Eye (tissue), 1 donor: ENCODE data around the gene AKT2.

Experiments used
- DNase-seq: peaks from one replicate; pipeline ENCODE4 v3.0.0-alpha.2; 2015

AKT2 gene

GRCh38 chr19:40272261-40272660, 12.9 kb downstream of the AKT2 start:
- DNase-seq: no peak

DNA sequence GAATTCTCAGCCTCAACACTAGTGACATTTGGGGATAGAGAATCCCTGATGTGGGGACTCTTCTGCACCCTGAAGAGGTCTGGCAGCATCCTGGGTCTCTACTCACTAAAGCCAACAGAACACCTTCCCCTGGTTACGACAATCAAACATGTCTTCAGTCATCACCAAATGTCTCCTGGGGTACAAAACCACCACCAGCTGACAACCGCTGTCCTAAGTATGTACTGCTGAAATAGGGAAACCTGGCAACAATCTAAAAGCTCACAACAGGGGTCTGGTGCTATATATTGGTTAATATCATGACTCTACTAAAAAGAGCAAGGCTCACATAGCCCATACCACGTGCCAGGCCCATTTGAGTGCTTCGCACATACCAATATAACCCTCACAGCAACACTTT, 13.4 kb downstream of the AKT2 start:
- DNase-seq: no peak

DNA sequence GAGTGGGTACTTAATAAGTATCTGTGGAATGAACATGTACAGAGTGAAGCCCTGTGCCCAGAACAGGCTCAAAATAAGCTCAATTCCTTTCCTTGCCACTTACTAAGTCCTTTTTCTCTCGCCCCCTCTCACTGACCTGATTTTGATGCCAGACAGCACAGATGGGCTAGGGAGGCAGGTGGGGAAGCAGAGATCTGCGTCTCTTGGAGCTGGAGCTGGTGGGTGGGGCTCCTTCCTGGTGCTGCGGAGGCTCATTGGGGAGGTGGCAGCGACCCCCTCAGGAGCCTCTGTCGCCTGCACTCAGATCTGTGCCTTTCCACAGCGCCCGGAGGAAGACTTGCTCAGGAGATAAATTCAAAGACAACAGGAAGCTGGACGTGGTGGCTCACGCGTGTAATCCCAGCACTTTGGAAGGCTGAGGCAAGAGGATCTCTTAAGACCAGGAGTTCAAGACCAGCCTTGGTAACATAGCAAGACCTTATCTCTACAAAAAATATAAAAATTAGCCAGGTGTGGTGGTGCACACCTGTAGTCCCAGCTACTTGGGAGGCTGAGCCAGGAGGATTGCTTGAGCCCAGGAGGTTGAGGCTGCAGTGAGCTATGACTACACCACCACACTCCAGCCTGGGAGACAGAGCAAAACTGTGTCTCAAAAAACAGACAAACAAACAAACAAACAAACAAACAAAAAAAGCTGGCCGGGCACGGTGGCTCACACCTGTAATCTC, 14.6 kb downstream of the AKT2 start:
- DNase-seq: no peak

DNA sequence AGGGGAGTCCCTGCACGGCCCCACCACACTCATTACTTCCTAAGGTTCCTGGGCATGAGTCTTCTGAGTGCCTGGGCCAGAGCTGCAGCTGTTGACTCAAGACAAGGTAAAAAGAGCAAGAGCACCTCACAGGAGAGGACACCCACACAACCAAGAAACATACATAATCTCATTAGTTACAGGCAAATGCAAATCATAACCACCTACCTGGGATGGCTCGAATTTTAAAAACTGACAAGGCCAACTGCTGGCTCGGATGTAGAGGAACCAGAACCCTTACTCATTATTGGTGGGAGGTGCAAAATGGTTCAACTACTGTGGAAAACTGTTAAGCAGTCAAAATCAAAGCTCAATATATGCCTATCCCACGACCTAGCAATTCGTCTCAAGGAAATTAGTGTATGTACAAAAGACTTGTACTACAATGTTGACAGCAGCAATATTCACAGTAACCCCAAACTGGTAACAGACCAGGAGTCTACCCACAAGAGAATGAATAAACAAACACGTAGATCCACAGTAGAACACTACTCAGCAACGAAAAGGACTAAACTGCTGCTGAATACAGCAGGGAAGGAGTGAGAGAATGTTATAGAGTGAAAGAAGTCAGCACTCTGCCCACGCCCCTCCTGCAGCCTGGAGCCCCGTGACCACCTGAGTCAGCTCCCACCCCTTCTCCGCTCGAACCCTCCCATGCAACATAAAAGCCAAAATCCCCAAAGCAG, 15.8 kb downstream of the AKT2 start:
- no peak for DNase-seq

- DNase-seq: no peak
Observed at GRCh38 chr19:40267601-40267997, 17.5 kb downstream of the AKT2 start.

- no peak for DNase-seq
Observed at GRCh38 chr19:40266912-40267600, 18.1 kb downstream of the AKT2 start.

DNA sequence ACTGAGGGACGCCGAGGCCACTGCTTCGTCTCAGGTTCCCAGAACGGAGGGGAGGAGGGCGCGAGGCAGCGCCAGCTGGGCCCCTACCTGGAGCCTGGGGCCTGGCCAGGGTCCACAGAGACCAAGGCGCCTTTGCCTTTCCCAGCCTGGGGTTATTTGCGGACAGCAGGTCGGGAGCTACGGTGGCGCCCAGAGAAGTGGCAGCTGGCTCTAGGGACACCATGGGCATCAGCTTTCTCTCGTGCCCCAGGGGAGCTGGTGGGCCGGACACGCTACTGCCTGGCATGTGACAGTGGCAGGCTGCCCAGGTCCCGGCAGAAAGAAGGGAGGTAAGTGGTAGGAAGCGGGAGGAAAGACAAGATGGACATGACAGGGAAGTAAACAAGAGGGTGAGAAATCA, 19.0 kb downstream of the AKT2 start:
- no peak for DNase-seq

DNA sequence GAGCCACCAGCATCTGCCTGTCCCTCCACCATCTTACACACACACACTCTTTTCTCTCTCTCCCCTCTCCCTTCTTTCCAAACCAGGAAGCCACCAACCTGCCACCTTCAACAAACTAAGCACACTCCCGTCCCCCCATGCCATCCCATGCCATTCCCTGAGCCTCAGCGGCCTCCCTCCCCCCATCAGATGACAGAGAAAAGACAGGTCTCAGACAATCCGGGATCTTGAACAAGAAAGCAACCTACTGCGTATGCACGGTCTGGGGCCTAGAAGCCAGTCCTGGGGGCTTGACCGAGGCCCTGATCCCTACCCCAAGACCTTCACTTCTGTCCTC, 19.4 kb downstream of the AKT2 start:
- DNase-seq: no peak

DNA sequence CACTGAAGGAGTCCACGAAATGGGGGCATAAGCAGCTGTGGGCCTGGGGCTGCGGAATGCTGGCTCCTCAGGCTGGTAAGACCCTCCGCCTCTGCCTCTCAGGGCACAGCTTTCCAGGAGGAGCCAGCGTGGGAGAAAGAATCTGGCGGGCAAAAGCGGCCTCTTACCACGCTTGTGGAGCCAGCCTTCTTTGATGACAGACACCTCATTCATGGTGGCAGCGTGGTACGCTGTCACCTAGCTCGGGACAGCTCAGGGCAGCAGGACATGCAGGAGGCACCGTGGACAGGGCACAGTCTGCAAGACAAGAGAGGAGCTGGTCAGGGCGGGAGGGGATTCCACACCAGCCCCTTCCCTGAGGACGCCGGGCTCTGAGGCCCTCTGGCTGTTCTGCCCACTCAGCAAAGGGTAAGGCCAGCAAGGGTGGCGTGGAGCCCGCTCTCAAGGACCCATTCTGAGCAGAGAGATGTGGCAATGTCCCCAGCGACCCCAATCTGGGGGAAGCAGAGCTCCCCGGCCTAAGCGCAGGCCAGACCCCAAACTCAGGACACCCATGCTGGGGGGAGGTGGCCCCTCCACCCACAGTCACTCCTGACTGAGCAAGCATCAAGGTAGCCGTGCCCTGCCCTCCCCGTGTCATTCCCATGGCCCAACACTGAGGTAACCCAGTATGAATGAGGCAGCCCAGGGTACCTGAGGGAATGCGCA, 19.9 kb downstream of the AKT2 start:
- no peak for DNase-seq

- no peak for DNase-seq
Observed at GRCh38 chr19:40264314-40265054, 20.7 kb downstream of the AKT2 start.

- DNase-seq: no peak
Observed at GRCh38 chr19:40263440-40264313, 21.5 kb downstream of the AKT2 start.

DNA sequence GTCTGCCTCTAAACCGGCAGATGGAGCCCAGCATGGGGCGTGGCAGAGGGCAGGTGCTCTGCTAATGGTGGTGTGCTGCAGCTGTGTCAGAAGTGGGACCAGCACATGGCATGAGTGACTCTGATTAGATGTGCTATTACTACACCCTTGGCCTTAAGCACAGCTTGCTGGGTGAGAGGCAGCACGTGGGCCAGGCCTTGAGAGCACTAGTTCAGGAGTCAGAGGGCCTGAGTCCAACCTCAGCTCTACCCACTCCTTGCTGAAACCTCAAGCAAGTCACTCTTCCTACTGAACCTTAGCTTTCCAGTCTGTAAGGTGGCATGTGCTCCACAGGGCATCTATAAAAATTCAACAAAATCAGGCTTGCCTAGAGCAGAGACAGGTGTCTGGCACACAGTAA, 22.7 kb downstream of the AKT2 start:
- DNase-seq: no peak

DNA sequence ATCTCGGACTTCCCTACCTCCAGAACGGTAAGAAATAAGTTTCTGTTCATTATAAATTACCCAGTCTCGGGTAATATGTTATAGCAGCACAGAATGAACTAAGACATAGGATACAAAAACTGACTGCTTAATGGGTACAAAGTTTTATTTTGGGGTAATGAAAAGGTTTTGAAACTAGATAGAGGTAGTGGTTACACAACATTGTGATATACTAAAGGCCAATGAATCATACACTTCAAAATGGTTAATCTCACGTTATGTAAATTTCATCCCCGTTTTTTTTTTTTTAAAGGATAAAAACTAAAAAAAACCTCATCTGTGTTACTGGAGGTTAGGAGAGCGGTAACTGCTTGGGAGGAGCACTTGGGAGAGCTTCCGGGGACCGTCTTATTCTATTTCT, 23.5 kb downstream of the AKT2 start:
- DNase-seq: no peak

DNA sequence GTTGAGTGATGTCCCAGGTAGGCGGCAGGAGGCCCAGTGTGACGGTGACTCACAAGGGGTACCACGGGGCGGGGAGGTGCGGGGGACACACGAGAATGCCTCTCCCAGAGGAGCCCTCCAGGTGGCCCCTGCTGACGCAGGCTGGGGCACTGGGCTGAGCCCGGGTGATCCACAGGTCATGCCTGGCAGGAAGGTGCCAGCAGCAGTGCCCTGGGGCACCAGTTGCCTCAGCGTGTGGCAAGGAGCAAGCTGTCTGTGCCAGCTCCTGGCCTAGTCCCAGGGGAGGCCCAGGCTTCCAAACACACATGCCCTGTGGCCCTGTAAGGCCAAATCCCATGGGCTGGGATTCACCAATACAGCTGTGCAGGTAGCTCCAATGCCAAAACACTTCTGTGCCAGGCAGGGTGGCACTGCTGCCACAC, 28.0 kb downstream of the AKT2 start:
- DNase-seq: no peak

DNA sequence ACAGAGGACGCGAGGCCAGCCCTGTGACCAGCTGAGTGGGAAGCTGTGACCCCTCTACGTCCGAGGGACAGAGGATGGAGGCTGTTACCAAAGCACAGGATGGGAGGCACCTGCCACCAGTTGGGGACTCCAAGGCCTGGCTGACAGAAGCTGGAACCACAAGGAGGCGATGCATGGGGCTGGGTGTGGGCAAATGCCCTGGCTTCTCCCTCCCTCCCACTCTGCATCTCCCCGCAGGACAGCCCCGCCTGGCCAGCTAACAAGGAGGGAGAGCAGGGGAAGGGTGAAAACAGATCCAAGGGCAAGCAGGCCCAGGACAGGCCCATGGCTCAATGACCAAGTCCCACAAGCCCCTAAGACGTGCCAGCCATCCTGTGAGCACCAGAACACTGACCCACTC, 28.6 kb downstream of the AKT2 start:
- DNase-seq: no peak

DNA sequence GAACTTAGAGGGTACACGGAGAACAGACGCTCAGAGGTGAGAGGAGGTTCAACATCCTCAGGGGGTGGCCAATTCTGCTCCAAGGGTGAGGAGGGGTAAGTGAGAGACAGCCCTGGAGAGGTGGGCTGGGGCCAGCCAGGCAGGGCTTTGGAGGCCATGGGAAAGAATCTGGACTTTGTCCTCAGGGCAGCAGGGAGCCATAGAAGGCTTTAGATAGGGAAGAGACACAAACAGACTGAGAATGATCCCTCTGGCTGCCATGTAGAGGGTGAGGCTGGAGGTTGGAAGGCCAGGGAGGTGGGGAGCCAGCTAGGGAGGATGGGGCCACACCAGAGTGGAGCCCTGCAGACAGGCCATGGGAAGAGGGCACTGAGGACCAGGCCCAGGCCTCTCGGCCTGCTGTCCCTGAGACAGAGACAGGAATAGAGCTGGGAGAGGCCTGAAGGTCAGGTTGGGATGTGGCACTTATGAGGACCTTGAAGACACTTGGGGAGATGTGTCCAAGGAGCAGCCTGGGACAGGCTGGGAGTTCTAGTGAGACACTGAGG, 29.5 kb downstream of the AKT2 start:
- no peak for DNase-seq

DNA sequence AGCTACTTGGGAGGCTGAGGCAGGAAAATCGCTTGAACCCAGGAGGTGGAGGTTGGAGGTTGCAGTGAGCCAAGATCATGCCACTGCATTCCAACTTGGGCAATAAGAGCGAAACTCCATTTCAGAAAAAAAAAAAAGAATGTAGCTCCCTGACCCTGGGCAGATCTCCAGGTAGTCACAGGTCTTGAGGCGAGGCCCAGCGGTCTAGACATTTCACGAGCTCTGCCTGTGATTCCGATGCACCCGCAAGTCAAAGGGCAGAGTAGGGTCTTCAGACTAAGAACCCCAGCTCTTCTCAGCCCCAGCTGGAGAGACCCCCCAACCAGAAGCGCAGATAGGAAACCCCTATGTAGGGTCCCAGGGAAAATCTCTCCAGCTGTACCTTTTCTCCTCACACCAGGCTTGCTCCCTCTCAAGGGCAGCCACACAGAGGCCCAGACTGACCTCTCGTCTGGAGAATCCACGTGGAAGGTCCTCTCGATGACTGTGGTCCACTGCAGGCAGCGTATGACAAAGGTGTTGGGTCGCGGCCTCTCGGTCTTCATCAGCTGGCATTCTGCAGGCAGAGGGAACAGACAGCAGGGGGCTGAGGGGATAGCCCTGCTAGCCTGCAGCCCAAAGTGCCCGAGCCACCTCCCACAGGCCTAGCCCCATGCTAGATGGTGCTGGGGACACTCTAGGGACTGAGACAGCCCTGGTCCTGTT, 30.3 kb downstream of the AKT2 start:
- no peak for DNase-seq

GRCh38 chr19:40253611-40254092, 31.5 kb downstream of the AKT2 start:
- DNase-seq: no peak

DNA sequence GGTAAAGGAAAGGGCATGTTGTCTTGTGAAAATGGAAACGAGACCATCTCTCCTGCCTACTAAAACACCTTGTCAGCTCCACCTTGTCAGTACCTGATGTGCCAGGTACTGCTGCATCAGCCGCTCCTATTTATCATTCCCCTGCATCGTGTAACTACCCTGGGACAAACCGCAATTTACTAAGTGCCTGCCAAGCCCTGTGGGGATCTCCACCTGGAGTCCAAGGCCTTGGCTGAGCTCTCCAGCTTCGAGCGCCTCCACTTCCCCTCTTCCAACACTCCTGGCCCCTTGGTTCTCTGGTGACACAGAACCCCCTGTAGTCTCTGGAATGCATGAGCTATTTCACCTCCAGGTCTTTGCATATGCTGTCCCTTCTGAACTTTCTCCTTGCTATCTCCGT, 32.8 kb downstream of the AKT2 start:
- no peak for DNase-seq

GRCh38 chr19:40251991-40252390, 33.2 kb downstream of the AKT2 start:
- DNase-seq: no peak

- no peak for DNase-seq
Observed at GRCh38 chr19:40251244-40251643, 33.9 kb downstream of the AKT2 start.
